GM11168 (cell line): ENCODE measurements around the gene TOX2.

Experiments
- in situ Hi-C: fragments of 300-500 bp; cut with MboI; formaldehyde crosslinking; loops from one replicate; pipeline ENCODE4 v1.12.0; 2022; ENCODE audit warnings: low sequenced_read_pairs; ENCODE audit not compliant: unreplicated experiment

Gene TOX2

GRCh38 chr20:44070139-44070900 lies 155.7 kb downstream of the TOX2 start:
- in situ Hi-C loops: no loop called here

- in situ Hi-C loops: no loop called here
Observed at GRCh38 chr20:44071057-44071456, 156.4 kb downstream of the TOX2 start.

- in situ Hi-C loops: no loop called here
Observed at GRCh38 chr20:44071526-44072111, 157.0 kb downstream of the TOX2 start.

GRCh38 chr20:44072384-44072783 lies 157.7 kb downstream of the TOX2 start:
- in situ Hi-C loops: no loop called here

DNA sequence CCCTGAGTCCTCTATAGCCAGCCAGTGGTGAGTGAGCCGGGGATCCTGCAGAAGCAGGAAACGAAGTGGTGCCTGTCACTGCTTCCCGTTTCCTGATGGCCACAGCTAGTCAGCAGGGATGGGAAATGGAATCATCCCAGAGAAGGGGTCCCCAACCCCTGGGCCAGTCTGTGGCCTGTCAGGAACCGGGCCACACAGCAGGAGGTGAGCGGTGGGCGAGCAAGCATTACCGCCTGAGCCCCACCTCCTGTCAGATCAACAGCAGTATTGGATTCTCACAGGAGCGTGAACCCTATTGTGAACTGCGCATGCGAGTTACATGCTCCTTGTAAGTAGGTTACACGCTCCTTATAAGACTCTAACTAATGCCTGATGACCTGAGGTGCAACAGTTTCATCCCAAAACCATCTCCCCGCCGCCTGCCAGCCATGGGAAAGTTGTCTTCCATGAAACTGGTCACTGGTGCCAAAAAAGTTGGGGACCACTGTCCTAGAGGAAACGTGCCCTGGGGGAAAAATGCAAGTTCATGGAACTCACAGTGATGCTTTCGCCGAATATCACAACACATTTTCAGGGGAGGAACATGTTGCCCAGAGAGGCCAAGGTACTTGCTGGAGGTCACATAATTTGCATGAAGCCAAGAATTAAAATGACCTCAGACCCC lies 158.5 kb downstream of the TOX2 start:
- in situ Hi-C loops: no loop called here

DNA sequence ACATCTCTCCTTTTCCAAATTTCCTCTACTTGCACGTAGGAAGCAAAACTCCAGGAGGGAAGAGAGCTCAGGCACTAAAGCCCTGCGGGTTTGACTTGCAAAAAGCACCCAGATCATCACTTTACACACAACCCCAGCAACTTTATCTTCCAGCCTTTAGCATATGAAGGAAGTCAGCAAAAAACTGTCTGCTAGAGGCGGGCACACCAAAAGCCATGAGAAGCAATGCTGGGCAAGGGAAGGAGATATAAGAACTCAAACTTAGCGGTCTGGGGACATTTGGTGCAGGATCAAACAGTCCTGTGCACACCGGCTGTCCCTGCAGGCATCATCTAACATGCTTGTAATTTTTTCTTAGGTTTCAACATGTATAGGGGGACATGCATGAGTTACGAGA lies 159.0 kb downstream of the TOX2 start:
- in situ Hi-C loops: no loop called here

DNA sequence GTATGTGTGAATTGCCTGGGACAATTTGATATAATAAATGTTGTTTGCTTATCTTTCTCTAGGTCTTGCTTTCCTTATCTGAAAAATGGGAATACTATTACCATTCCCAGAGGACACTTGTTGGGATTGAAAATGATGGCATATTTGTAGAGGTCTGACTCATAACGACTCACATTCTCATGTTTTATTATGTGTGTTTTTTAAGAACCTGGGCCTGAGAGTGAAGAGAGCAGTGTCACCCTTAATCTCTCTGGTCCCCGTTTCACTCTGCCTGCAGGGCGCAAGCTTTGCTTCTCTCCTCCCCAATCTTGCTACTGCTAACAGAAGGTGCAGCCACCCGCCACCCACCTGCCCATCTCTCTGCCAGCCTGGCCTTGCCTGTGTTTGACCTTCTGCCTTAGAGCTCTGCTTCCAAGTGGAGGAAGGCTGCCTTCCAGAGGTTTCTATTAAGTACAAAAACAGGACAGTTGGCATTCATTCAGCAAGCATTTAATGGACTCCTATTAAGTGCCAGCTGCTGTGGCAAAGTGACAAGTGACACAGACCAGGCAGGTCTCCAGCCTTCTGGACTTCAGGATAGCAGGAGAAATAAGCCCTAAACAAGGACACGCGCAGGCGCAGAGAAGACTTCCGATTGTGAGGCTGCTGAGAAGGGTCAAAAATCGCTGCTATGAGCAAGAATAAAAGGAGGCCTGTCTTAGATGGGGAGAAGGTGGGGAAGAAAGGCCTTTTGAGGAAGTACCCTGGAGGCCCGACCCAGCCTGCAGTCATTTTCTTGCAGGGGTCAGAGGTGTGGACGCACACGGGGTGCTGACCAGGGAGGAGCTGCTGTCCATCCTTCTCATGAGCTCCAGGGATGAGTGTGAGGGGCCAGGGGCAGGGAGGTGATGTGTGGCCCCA lies 159.8 kb downstream of the TOX2 start:
- in situ Hi-C loops: loop anchor here (25.0 kb wide), 1 partner anchor 537 kb away; no protein-coding TSS in a partner anchor

DNA sequence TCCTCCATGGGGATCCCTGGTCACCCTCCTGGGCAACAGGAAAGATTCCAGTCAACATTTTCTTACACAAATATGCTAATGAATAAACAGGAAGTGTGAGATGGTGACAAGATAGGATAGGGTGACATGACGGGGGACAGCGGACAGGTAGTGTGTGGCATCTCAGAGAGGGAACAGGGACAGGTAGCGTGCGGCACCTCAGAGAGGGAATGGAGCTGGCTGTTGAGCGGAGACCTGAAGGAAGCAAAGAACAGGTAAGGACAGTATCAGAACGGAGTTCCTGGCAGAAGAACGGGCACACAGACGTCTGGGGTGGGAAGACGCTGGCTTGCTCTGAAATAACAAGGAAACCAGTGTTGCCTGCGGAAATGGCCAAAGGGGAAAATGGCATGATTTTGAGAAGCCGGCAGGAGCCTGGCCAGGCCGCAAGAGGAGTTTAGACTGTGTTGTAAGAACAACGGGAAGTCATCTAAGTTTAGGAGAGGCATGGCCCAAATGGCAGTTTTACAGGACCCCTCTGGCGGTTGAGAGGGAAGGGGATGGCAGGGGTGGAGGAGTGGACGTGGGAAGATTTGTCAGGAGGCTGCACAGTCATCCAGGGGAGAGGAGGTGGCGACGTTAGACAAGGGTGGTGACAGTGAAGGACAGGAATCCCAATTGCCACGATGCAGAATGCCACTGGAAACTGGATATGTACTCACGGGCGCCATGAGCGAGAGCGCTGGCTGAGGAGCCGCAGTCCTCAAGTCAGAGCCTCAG lies 160.7 kb downstream of the TOX2 start:
- in situ Hi-C loops: loop anchor here (25.0 kb wide), 1 partner anchor 538 kb away; no protein-coding TSS in a partner anchor

- in situ Hi-C loops: loop anchor here (25.0 kb wide), 1 partner anchor 539 kb away; no protein-coding TSS in a partner anchor
Observed at GRCh38 chr20:44075950-44076232, 161.2 kb downstream of the TOX2 start.

DNA sequence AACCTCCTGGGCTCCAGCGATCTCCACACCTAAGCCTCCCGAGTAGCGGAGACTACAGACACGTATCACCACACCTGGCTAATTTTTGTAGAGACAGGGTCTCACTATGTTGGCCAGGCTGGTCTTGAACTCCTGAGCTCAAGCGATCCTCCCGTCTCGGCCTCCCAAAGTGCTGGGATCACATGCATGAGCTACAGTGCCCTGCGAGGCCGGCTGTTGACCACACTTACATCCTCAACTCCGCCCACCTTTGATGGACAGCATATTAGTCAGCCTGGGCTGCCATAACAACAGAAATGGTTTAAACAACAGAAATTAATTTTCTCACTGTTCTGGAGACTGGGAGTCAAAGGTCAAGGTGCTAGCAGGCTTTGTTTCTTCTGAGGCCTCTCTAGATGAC lies 164.6 kb downstream of the TOX2 start:
- in situ Hi-C loops: loop anchor here (25.0 kb wide), 1 partner anchor 542 kb away; no protein-coding TSS in a partner anchor

- in situ Hi-C loops: loop anchor here (10.0 to 25.0 kb wide), 2 partner anchors 235 to 543 kb away; no protein-coding TSS in a partner anchor
Observed at GRCh38 chr20:44080064-44080463, 165.4 kb downstream of the TOX2 start.

DNA sequence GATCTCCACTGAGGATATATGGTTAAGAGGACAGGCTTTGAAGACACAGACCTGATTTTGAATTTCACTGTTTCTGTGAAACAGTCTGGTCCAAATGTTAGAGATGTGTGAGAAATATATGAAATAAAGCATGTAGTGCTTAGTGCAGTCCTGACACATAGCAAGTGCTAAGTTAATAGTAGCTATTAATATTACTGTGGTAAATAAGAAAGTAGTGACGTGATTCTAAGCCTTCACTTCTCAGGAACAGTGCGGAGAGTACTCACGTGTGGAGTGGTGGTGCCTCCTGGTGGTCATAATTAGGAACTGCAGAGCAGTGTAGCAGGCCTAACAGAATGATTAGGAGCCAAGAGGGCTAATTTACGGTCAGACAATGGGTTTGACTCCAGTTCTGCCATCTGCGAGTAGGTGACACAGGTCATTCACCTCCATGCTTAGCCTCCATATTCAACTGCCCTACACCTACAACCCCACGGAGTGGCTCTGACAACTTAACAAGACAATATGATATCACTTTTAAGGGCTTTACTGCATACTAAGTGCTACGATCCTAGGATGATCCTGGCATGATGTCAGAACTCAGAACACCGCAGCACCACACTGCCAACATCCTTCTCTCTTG lies 166.1 kb downstream of the TOX2 start:
- in situ Hi-C loops: loop anchor here (10.0 to 25.0 kb wide), 2 partner anchors 236 to 543 kb away; no protein-coding TSS in a partner anchor

- in situ Hi-C loops: loop anchor here (10.0 to 25.0 kb wide), 2 partner anchors 237 to 544 kb away; no protein-coding TSS in a partner anchor
Observed at GRCh38 chr20:44081476-44081875, 166.8 kb downstream of the TOX2 start.

DNA sequence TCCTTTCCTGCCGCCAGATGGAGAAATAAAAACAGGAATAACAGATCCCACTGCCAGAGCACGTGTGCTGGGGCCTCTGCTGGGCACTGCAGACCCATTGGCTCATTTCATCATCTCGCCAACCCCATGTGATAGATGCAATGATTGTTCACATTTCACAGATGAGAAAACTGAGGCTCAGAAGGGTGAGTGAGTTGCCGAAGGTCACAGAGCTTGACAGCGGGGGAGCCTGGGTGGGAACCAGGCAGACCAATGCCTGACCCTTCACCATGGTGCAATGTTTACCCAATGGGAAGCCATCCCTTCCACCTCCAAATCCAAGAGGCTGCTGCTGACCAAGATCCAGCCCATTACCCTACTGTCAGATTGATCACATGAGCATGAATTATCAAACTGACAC lies 167.2 kb downstream of the TOX2 start:
- in situ Hi-C loops: loop anchor here (10.0 to 25.0 kb wide), 2 partner anchors 237 to 545 kb away; no protein-coding TSS in a partner anchor

GRCh38 chr20:44083220-44083933 lies 168.7 kb downstream of the TOX2 start:
- in situ Hi-C loops: loop anchor here (10.0 to 25.0 kb wide), 2 partner anchors 239 to 546 kb away; no protein-coding TSS in a partner anchor

DNA sequence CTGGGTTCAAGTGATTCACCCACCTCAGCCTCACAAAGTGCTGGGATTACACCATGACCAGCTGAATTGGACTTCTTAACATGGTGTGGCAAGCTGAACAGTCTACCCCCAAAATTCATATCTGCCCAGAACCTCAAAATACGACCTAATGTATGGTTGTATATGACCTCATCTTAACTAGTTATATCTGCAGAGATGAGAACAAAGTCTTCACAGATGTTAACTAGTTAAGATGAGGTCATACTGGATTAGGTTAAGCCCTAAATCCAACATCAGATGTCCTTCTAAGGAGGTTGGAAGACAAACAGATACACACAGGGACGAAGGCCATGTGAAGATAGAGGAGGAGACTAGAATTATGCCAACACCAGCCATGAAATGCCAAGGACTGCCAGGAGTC lies 169.8 kb downstream of the TOX2 start:
- in situ Hi-C loops: loop anchor here (10.0 to 25.0 kb wide), 2 partner anchors 240 to 547 kb away; no protein-coding TSS in a partner anchor

- in situ Hi-C loops: loop anchor here (5.0 to 25.0 kb wide), 3 partner anchors 240 to 548 kb away; no protein-coding TSS in a partner anchor
Observed at GRCh38 chr20:44084891-44085290, 170.2 kb downstream of the TOX2 start.
